HG02763 (cell line): Measurements from ENCODE around the gene SZT2.
"Not testable (repeated sequence)": the region's sequence is repeated elsewhere in the genome, so short reads cannot be mapped to it uniquely, and the experiment has no call there.

Experiments
- ATAC-seq: cut with Tn5 transposase; IDR thresholded peaks from one replicate; pipeline ENCODE4 v1.9.1; 2021; ENCODE audit warnings: mild to moderate bottlenecking, moderate library complexity; ENCODE audit not compliant: unreplicated experiment

The SZT2 gene

GRCh38 chr1:43451701-43452532, 62.2 kb downstream of the SZT2 start:
- no peak for ATAC-seq

- no peak for ATAC-seq
These were observed 63.2 kb downstream of the SZT2 start for GRCh38 chr1:43452789-43453441.

GRCh38 chr1:43453442-43454269, 64.0 kb downstream of the SZT2 start, which contains the start of gene HYI:
TSS of gene HYI (minus strand) at chr1:43453931. CDS start at chr1:43453793, 138 bp downstream.
- no peak for ATAC-seq

- peak; percentile 59 for ATAC-seq
These were observed 64.7 kb downstream of the SZT2 start for GRCh38 chr1:43454270-43455011.

- no peak for ATAC-seq
These were observed 65.7 kb downstream of the SZT2 start for GRCh38 chr1:43455213-43455889.

- ATAC-seq = not testable (repeated sequence)
These were observed 68.7 kb downstream of the SZT2 start for GRCh38 chr1:43458379-43458778.

- no peak for ATAC-seq
These were observed 71.4 kb downstream of the SZT2 start for GRCh38 chr1:43460988-43461693.

- ATAC-seq = no peak
These were observed 73.8 kb downstream of the SZT2 start for GRCh38 chr1:43463479-43463878.

GRCh38 chr1:43464681-43465504, 75.2 kb downstream of the SZT2 start:
- ATAC-seq = no peak

- ATAC-seq = no peak
These were observed 75.9 kb downstream of the SZT2 start for GRCh38 chr1:43465505-43466067.

GRCh38 chr1:43466403-43466802, 76.7 kb downstream of the SZT2 start:
- ATAC-seq = no peak

GRCh38 chr1:43468414-43468813, 78.7 kb downstream of the SZT2 start:
- no peak for ATAC-seq

GRCh38 chr1:43469932-43470331, 80.2 kb downstream of the SZT2 start:
- ATAC-seq = no peak

- no peak for ATAC-seq
These were observed 82.4 kb downstream of the SZT2 start for GRCh38 chr1:43472087-43472462.

- ATAC-seq = not testable (repeated sequence)
These were observed 82.9 kb downstream of the SZT2 start for GRCh38 chr1:43472463-43473151.

GRCh38 chr1:43473463-43473862, 83.8 kb downstream of the SZT2 start:
- ATAC-seq = no peak

- not testable (repeated sequence) for ATAC-seq
These were observed 86.1 kb downstream of the SZT2 start for GRCh38 chr1:43475611-43476401.
